ENCODE results near the gene CDK14. TPM values are rescaled to one million over a fixed set of nuclear protein-coding genes. Genes with fewer than 3 reads are reported as not detected.

CDK14 gene
- total RNA-seq (2022; extraction: Qiagen RNA extraction) = 0.07 to 0.61 TPM (median 0.13 TPM) in 5 replicates

DNA sequence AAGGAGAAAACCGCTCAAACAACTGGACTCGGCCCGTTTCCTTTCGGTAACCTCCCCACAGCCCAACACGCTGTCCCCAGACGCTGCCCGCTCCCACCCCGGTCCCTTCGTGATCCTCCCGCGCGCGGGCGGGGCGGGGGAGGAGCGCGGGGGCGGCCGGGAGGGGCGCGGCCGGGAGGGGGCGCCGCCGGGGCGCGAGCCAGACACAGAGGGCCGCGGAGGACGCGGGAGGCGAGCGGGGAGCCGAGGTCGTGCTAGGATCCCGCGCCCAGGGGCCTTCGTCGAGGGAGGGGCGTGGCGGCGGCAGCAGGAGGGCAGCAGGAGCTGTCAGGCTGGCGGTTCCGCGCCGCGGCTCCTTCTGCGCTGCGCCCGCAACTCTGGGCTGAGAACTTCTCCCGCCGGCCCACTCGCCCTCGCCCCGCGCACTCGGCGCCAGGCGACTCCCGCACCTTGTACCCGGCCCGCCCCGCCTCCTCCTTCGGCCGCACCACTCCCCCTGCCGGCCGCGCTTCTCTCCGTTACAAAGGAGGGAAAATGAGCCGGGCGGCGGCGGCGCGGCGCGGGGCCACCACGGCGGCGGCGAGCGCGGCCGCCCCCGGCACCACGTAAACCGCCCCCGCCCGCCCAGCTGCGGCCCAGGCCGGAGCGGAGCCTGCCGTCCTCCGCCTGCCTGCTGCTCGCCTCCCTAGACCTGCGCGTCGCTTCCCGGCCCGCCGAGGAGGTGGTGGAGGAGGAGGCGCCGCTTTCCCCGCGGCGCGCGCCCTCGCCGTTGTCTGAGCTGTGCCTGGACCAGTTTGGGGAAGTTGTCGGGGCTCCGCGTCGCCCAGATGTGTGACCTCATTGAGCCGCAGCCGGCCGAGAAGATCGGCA is at the start of gene CDK14:
Gene CDK14 (plus strand): TSS at position 521 of the 870 bp plus-strand sequence. CDS start 307 bp downstream, at position 828.

Other genes starting within 250 kb of the CDK14 start
- gene GTPBP10, start 249.6 kb upstream of the CDK14 start, total RNA-seq (2022; extraction: Qiagen RNA extraction) = 24.3 to 30.4 TPM (median 27.4 TPM) in 5 replicates
- gene CLDN12, start 192.9 kb upstream of the CDK14 start, total RNA-seq (2022; extraction: Qiagen RNA extraction) = 24.1 to 37.5 TPM (median 31.6 TPM) in 5 replicates
- not detected in 5 replicates for gene PTTG1IP2, start 126.7 kb upstream of the CDK14 start, total RNA-seq (2022; extraction: Qiagen RNA extraction)

Measured in A549 treated with dexamethasone at 1 μM for 4 hours (cell line).